Suprapubic skin (tissue), 4 donors: ENCODE data around the gene SYCE3. TPM values are rescaled to one million over a fixed set of nuclear protein-coding genes. Genes with fewer than 3 reads are reported as not detected.
A peak's percentile ranks its signal among the peaks of the same experiment; 100 is the strongest.

Experiments used
- DNase-seq, 2 donors: peaks; one replicate each; pipeline ENCODE4 v3.0.0-alpha.2; 2019; ENCODE audit warnings: low spot score in 2 of 2
- H3K27ac ChIP-seq: fragments of 200-600 bp; sonication (generic); one replicate; pipeline ENCODE4 v1.5.1; 2019
- H3K27me3 ChIP-seq: fragments of 200-600 bp; sonication (generic); one replicate; pipeline ENCODE4 v1.5.1; 2019
- H3K36me3 ChIP-seq: fragments of 200-600 bp; sonication (generic); one replicate; pipeline ENCODE4 v1.5.1; 2019
- H3K4me1 ChIP-seq: fragments of 200-600 bp; sonication (generic); one replicate; pipeline ENCODE4 v1.5.1; 2019
- H3K4me3 ChIP-seq: fragments of 200-600 bp; sonication (generic); one replicate; pipeline ENCODE4 v1.5.1; 2019; ENCODE audit warnings: mild to moderate bottlenecking
- H3K9me3 ChIP-seq: fragments of 200-600 bp; sonication (generic); one replicate; pipeline ENCODE4 v1.5.1; 2019
- EP300 ChIP-seq: sonication (generic); formaldehyde crosslinking; IDR thresholded peaks from one replicate; pipeline ENCODE4 v1.6.1; 2017; ENCODE audit warnings: antibody characterized with exemption
- POLR2A ChIP-seq, 2 donors: fragments of 450-650 bp; IDR thresholded peaks; one replicate each; pipeline ENCODE4 v1.6.1; 2017; ENCODE audit warnings: antibody characterized with exemption in 2 of 2, mild to moderate bottlenecking in 2 of 2, moderate library complexity in 2 of 2
- POLR2AphosphoS5 ChIP-seq, 3 donors: sonication (generic); formaldehyde crosslinking; IDR thresholded peaks; one replicate each; pipeline ENCODE4 v1.6.1; 2017; ENCODE audit warnings: antibody characterized with exemption in 3 of 3
- WGBS: methylation state at CpG from one replicate; pipeline ENCODE4 v1.1.5; 2018; 5-methylcytosine and 5-hydroxymethylcytosine counted together
- total RNA-seq, 4 donors: library from RNA; depleted of rRNA; stranded (reverse); fragments of >200 nt; gene quantifications; one replicate each; pipeline ENCODE4 v1.1.0, GENCODE V29; 2016
- TF ChIP-seq, protein P1 (sequence below), 2 donors: fragments of 200-600 bp in 1 of 2; fragments of 450-650 bp in 1 of 2; sonication (generic) in 1 of 2; IDR thresholded peaks; one replicate each; pipeline ENCODE4 v1.5.1; 2016 to 2019; ENCODE audit warnings: antibody characterized with exemption in 2 of 2, mild to moderate bottlenecking in 1 of 2, moderate library complexity in 1 of 2

Gene SYCE3
- total RNA-seq, 4 donors from 2014 or later: not detected

DNA sequence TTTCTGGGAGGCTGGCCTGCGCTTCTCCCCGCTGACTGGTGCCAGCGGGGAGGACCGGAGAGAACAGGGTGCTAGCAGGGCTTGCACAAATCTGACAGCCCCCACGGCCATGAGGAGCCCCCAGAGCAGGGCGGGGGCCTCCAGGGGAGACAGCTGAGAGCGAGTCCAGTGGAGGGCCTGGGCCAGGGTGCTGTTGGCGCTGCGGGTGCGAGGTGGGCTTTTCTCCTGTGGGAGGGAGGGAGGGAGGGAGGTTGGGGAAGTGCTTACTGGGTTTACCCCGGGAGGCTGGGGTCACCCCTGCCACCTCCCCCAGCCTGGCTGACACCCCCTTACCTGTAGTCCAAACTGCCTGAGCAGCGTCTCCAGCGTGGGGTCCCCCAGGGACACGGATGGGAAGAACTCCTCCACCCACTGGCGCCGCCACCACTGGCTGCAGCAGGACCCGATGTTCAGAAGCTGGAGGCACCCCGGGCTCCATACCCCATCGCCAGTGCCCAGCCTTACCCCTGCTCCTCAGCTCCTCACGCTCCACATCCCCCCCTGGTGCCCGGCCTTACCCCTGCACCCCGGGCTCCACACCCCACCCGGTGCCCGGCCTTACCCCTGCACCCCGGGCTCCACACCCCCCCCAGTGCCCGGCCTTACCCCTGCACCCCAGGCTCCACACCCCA, 59.1 kb downstream of the SYCE3 start:
- H3K27me3 ChIP-seq: no peaks in the 10 kb centered on the region
- H3K36me3 ChIP-seq: peaks cover 37% of the 10 kb centered on the region
- H3K4me3 ChIP-seq: no peak overlapping the region
- WGBS: 74% methylated on average over 17 of the region's 26 CpGs
- DNase-seq: peak in 1 of 2 donors; percentile 67
- no peaks in the 10 kb centered on the region for H3K9me3 ChIP-seq
- no peak for TF ChIP-seq POLR2AphosphoS5 (IDR thresholded peaks at IDR 0.05)
- TF ChIP-seq, protein P1, sequence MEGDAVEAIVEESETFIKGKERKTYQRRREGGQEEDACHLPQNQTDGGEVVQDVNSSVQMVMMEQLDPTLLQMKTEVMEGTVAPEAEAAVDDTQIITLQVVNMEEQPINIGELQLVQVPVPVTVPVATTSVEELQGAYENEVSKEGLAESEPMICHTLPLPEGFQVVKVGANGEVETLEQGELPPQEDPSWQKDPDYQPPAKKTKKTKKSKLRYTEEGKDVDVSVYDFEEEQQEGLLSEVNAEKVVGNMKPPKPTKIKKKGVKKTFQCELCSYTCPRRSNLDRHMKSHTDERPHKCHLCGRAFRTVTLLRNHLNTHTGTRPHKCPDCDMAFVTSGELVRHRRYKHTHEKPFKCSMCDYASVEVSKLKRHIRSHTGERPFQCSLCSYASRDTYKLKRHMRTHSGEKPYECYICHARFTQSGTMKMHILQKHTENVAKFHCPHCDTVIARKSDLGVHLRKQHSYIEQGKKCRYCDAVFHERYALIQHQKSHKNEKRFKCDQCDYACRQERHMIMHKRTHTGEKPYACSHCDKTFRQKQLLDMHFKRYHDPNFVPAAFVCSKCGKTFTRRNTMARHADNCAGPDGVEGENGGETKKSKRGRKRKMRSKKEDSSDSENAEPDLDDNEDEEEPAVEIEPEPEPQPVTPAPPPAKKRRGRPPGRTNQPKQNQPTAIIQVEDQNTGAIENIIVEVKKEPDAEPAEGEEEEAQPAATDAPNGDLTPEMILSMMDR (IDR thresholded peaks at IDR 0.05): no peak
- TF ChIP-seq EP300: no peak
- no peak for TF ChIP-seq POLR2A (IDR thresholded peaks at IDR 0.05)
- no peak overlapping the region for H3K27ac ChIP-seq
- peaks cover 33% of the 10 kb centered on the region for H3K4me1 ChIP-seq

DNA sequence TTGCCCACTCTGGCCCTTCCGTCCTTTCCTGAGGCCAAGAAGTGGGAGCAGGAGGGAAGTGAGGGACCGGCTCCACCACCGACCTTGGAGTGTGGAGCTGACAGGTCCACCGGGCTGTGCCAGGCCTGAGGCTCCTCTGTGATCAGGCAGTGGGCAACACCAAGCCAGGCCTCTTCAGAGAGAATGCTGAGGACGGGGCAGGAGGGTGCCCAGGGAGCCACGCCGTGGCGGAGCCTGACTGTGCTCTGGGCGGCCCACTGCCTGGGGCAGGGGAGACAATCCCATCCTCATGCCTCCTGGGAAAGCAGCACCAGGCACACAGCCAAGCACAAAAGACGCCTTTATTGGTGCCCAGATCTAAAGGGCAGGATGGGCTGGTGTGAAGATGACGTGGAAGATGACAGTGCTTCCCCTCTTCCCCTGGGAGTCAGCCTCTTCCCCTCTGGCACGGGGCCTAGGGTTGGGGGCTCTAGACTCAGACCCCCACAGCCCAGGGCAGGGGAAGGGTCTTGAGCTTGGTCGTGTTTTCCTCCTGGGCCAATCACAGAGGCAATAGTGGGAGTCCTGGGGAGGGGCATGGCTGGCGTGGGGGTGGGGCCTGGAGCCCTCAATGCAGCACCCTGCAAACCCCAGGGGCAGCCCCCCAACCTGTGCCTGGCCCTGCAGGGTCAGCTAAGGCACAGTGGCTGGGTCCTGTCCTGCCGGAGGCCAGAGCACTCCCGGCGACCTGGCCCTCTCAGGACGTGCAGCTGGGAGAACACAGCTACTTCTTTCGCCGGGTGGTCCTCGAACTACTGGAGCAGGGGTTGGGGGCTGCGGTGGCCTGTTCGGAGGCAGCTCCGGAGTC, 59.9 kb downstream of the SYCE3 start:
- H3K4me3 ChIP-seq: no peak overlapping the region
- no peaks in the 10 kb centered on the region for H3K27me3 ChIP-seq
- H3K27ac ChIP-seq: no peak overlapping the region
- TF ChIP-seq POLR2A (IDR thresholded peaks at IDR 0.05) (no peak), POLR2AphosphoS5 (IDR thresholded peaks at IDR 0.05) (no peak), EP300 (no peak)
- TF ChIP-seq, protein P1 (IDR thresholded peaks at IDR 0.05): no peak
- 82% methylated on average over 9 of the region's 24 CpGs for WGBS
- peak; percentile 64 to 67 for DNase-seq
- H3K9me3 ChIP-seq: no peaks in the 10 kb centered on the region
- peaks cover 33% of the 10 kb centered on the region for H3K4me1 ChIP-seq
- H3K36me3 ChIP-seq: peaks cover 37% of the 10 kb centered on the region

DNA sequence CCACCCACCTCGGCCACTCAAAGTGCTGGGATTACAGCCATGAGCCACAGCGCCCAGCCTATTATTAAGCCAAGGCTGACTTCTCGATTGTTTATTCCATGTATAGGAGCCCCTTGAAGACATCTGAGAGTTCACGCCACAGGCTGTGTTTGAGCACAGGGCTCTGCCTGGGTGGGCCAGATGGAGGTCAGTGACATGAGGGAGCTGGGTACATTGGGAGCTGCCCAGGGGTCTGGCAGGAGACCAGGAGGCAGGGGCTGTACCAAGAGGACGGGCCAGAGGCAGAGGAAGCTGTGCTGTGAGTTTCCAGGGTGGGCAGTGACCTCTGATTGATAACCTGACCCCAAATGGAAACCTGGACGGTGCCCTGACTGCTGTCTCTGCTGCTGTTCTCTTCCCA, 60.6 kb downstream of the SYCE3 start:
- peaks cover 37% of the 10 kb centered on the region for H3K36me3 ChIP-seq
- H3K4me1 ChIP-seq: peaks cover 35% of the 10 kb centered on the region
- no peaks in the 10 kb centered on the region for H3K9me3 ChIP-seq
- DNase-seq: peak in 1 of 2 donors; percentile 74
- no peak overlapping the region for H3K27ac ChIP-seq
- H3K27me3 ChIP-seq: no peaks in the 10 kb centered on the region
- 83% methylated on average over 5 of the region's 6 CpGs for WGBS
- H3K4me3 ChIP-seq: no peak overlapping the region
- TF ChIP-seq POLR2AphosphoS5 (IDR thresholded peaks at IDR 0.05) (no peak), POLR2A (IDR thresholded peaks at IDR 0.05) (no peak), EP300 (no peak)
- TF ChIP-seq, protein P1 (IDR thresholded peaks at IDR 0.05): no peak

Other genes with a start within 250 kb of the SYCE3 start
- 1 to 10 TPM; 3.3 to 5.4 (median 3.4) TPM for gene DENND6B, start 235.9 kb downstream of the SYCE3 start, total RNA-seq
- 10 to 100 TPM; 46.7 to 70.3 (median 64.6) TPM for gene PPP6R2, start 219.6 kb downstream of the SYCE3 start, total RNA-seq
- 100 to 1,000 TPM in 3 of 4 donors, 10 to 100 TPM in 1; 92.5 to 137 (median 115) TPM for gene SBF1, start 87.9 kb downstream of the SYCE3 start, total RNA-seq
- gene ADM2, start 81.4 kb downstream of the SYCE3 start, total RNA-seq: 1 to 10 TPM in 1 of 4 donors, under 1 TPM in 2, not detected in 1; 0.24 to 2.7 (median 0.30) TPM
- not detected for gene MIOX, start 76.1 kb downstream of the SYCE3 start, total RNA-seq
- gene LMF2, start 55.2 kb downstream of the SYCE3 start, total RNA-seq: 10 to 100 TPM; 28.9 to 65.6 (median 44.7) TPM
- gene NCAPH2, start 54.7 kb downstream of the SYCE3 start, total RNA-seq: 10 to 100 TPM; 39.6 to 51.9 (median 50.0) TPM
- 1 to 10 TPM in 3 of 4 donors, not detected in 1; 1.7 to 7.9 (median 4.7) TPM for gene SCO2, start 37.3 kb downstream of the SYCE3 start, total RNA-seq
- gene TYMP, start 32.9 kb downstream of the SYCE3 start, total RNA-seq: 10 to 100 TPM; 23.6 to 46.9 (median 30.8) TPM
- gene KLHDC7B, start 17.0 kb downstream of the SYCE3 start, total RNA-seq: under 1 TPM in 1 of 4 donors, not detected in 3; 0.26 TPM
- gene CPT1B, start 15.5 kb upstream of the SYCE3 start, total RNA-seq: 10 to 100 TPM; 12.7 to 46.6 (median 19.2) TPM
- gene CHKB, start 19.9 kb upstream of the SYCE3 start, total RNA-seq: 10 to 100 TPM; 43.0 to 86.5 (median 73.0) TPM
- 1 to 10 TPM; 2.6 to 4.4 (median 3.7) TPM for gene MAPK8IP2, start 37.9 kb upstream of the SYCE3 start, total RNA-seq
- gene ARSA, start 65.2 kb upstream of the SYCE3 start, total RNA-seq: 10 to 100 TPM; 37.0 to 51.3 (median 42.2) TPM
- 10 to 100 TPM in 2 of 4 donors, 1 to 10 TPM in 2; 2.9 to 15.9 (median 9.5) TPM for gene SHANK3, start 109.9 kb upstream of the SYCE3 start, total RNA-seq
- not detected for gene ACR, start 175.3 kb upstream of the SYCE3 start, total RNA-seq
- gene RABL2B, start 220.7 kb upstream of the SYCE3 start, total RNA-seq: 10 to 100 TPM; 16.6 to 28.4 (median 24.8) TPM